ENCODE results near the gene SMPD4.
"Not testable (repeated sequence)": the region's sequence is repeated elsewhere in the genome, so short reads cannot be mapped to it uniquely, and the experiment has no call there.

SMPD4 gene

GRCh38 chr2:130156624-130157004 is 24.8 kb downstream of the SMPD4 start:
- TF ChIP-seq CTCF (IDR thresholded peaks at IDR 0.05; ENCODE audit: insufficient read depth, low read depth, low read length, missing control alignments), result no peak
- no peak overlapping the region for H3K4me3 ChIP-seq (ENCODE audit: low read depth, low read length)
- no peak for DNase-seq (ENCODE audit: low read depth)

GRCh38 chr2:130155956-130156623 is 25.3 kb downstream of the SMPD4 start:
- peak; percentile 55 for TF ChIP-seq CTCF (IDR thresholded peaks at IDR 0.05; ENCODE audit: insufficient read depth, low read depth, low read length, missing control alignments)
- peak; percentile 55 for DNase-seq (ENCODE audit: low read depth)
- H3K4me3 ChIP-seq (ENCODE audit: low read depth, low read length), result not testable (repeated sequence)

GRCh38 chr2:130154773-130155765 is 26.3 kb downstream of the SMPD4 start:
- H3K4me3 ChIP-seq (ENCODE audit: low read depth, low read length), result no peak overlapping the region
- TF ChIP-seq CTCF (IDR thresholded peaks at IDR 0.05; ENCODE audit: insufficient read depth, low read depth, low read length, missing control alignments), result no peak
- no peak for DNase-seq (ENCODE audit: low read depth)

DNA sequence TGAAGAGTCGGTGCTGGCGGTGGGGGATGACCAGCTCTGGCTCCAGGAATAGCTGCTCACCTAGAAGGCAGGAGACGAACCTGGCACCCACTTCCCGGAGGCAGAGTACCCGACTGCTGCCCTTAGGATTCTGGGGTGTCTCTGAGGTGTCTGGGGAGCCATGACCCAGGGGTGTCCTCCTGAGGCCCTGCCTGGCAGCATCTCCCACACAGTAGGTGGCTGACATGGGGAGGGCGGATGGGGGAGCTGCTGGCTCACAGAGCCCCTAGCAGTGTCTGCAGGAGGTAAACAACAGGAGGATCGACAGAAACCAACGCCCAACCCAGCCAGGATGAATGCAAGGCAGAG is 27.0 kb downstream of the SMPD4 start:
- DNase-seq (ENCODE audit: low read depth); H3K4me3 ChIP-seq (ENCODE audit: low read depth, low read length): not testable (repeated sequence)

DNA sequence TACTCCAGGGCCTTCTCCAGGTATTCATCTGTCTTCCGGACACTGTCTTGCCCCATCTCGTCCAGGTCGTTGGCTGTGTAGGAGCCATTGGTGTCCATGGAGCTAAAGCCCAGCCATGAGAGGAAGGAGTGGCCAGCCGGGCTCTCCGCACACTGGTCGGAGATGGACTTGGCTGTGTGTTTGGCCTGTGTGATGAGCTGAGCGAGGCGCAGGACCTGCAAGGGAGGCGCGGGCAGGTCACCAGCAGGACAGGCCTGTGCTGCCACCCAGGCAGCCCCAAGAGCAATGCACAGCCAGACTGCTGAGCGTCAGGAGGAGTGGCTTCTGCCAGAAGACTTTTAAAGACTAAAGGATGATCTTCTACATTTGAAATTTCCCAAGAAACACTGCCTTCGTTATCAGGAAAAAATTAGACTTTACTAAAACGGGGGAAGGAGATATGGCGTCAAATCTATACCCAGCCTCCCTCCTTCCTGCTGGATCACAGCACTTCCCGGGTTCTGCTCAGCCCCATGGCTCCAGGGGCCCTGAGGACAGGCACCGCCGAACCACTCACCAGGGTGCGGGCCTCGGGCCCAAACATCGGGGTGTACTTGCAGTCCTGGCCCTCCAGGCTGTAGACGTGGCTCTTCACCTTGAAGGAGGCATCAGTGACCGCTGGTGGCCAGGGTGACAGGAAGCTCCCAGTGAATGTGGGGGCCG is 27.5 kb downstream of the SMPD4 start:
- DNase-seq (ENCODE audit: low read depth), result not testable (repeated sequence)

DNA sequence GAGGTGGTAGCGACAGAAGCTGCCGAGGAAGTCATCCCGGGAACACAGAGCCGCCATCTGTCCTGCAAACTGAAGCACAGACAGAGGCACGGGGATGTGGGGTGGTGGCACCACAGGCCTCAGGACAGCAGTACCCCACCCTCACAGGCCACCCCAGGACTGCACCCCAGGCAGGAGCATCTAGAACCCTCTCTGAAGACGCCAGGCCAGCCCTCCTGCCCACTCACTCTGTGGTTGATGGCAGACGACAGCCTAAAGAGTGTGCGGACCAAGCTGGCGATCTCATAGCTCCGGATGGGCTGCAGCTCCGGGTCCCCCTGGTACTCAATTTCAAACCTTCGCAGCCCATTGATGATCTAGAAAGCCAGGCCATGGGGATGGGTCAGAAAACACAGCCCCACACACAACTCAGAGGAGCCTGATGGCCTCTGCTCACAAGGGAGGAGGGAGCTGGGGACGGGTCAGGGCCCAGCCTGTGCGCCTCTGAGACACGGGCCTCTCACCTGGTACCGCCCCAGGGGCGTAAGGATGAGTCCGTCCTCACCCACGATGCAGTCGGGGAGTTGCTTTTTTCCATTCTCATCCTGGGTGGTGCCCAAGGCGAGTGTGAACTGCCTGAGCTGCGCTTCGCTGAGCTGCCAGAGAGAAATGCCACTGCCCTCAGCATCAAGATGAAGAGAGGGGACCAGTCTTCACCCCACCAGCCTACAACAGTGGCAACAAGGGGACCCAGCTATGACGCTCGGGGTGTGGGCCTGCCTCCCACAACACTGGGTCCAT is 28.4 kb downstream of the SMPD4 start:
- TF ChIP-seq CTCF (IDR thresholded peaks at IDR 0.05; ENCODE audit: insufficient read depth, low read depth, low read length, missing control alignments), result no peak
- DNase-seq (ENCODE audit: low read depth), result no peak
- no peak overlapping the region for H3K4me3 ChIP-seq (ENCODE audit: low read depth, low read length)

More for the DNA sequence above, 27.5 kb downstream of the SMPD4 start:
- H3K4me3 ChIP-seq (ENCODE audit: low read depth, low read length), result not testable (repeated sequence)

DNA sequence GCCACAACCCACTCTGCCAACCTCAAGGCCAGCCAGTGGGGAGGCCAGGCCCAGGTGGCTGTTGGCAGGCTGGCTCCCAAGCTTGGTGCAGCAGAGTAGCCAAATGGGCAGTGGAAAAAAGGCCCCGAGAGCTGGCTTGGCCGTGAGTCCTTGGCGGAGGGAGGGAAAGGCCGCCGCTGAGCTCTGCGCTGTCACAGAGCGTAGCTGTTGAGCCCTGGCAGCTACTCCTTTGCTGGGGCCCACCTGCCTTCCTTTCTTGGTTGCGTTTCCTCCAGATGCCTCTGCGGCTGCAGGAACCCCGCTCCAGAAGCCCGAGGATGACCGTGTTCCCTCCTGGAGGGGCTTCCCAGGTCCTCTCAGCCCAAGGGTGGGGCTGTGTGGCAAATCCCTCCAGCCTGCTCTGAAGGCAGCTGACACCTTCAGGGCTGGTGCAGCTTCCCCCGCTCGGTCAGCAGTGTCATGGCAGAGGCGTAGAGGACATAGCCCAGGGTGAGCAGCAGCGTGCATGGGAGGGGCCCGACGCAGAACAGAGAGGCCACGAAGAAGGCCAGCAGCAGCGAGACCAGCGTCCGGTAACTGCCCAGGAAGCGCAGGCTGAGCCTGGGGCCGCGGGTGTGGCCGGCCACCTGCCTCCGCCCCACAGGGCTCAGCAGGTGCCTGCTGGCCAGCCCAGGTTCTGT is 29.1 kb downstream of the SMPD4 start:
- H3K4me3 ChIP-seq (ENCODE audit: low read depth, low read length); DNase-seq (ENCODE audit: low read depth): not testable (repeated sequence)

GRCh38 chr2:130151145-130151512 is 30.3 kb downstream of the SMPD4 start:
- not testable (repeated sequence) for H3K4me3 ChIP-seq (ENCODE audit: low read depth, low read length); DNase-seq (ENCODE audit: low read depth)

All from GM12865 (cell line).